Measurements from ENCODE around the gene TAF4B. TPM values are rescaled to one million over a fixed set of nuclear protein-coding genes. Genes with fewer than 3 reads are reported as not detected.

The TAF4B gene
- total and polyA plus RNA-seq, 10 of the 15 experiments (the other 5 are each of a cell fraction or from before 2014, with no cell fraction given): 2.3 to 15.0 (median 12.2) TPM

DNA sequence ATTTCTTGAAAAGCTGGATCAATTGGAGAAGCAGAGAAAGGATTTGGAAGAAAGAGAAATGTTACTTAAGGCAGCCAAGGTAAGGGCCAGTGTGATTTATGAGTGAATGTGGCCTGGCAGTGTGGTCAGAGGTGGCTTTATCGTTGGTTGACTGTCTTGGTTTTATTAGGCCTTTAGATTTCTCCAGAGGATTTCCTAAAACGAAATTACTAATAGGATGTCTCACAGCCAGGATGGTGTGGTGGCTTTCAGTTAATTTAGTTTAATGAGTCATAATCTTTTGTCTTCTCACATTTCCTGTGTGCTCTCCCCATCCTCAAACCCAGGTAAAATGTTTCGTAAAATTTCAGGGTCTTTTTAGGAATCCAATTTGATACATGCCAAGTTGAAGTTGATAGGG, 100.8 kb downstream of the TAF4B start:
- H3K9ac ChIP-seq (ENCODE audit: control insufficient read depth, insufficient read depth, low read length): no peak overlapping the region
- TF ChIP-seq CEBPB (IDR thresholded peaks at IDR 0.05; ENCODE audit: borderline replicate concordance in 1 of 2, low read depth in 2 of 2, low read length in 2 of 2) (no peak), ETV6 (conservative IDR thresholded peaks at IDR 0.05 in 1 of 2, IDR thresholded peaks at IDR 0.05 in 1 of 2; ENCODE audit: borderline replicate concordance in 1 of 2, low read depth in 1 of 2) (no peak), SREBF1 (IDR thresholded peaks at IDR 0.05; ENCODE audit: low read length) (no peak), RBBP5 (conservative IDR thresholded peaks at IDR 0.05) (no peak), RCOR1 (conservative IDR thresholded peaks at IDR 0.05; ENCODE audit: low read depth, low read length) (no peak), HDGF (IDR thresholded peaks at IDR 0.05) (no peak)
- H3K4me1 ChIP-seq (ENCODE audit: control insufficient read depth, insufficient read depth, low read length): no peaks in the 10 kb centered on the region
- ChIA-PET RAD21 (ENCODE audit: unreplicated experiment) (no interaction called here), POLR2A (no interaction called here), CTCF (no interaction called here), SMC1A (ENCODE audit: uncharacterized antibody, unreplicated experiment) (no interaction called here)
- 36% methylated on average over 3 of the region's 3 CpGs for WGBS (ENCODE audit: insufficient coverage, insufficient replicate concordance, low lambda C conversion rate, missing lambda C conversion rate)
- no peaks in the 10 kb centered on the region for H3K27me3 ChIP-seq (replicated peaks in 1 of 2; ENCODE audit: control insufficient read depth in 2 of 2, insufficient read depth in 2 of 2, low read length in 1 of 2)
- H3K36me3 ChIP-seq (ENCODE audit: control insufficient read depth in 2 of 2, insufficient read depth in 2 of 2, low read length in 1 of 2): peaks cover 2 to 8% of the 10 kb centered on the region in 2 experiments; a peak in 3 of 4 replicates
- DNase-seq (ENCODE audit: low read depth, low spot score) (no peak), FAIRE-seq (no peak), ATAC-seq (no peak)
- no peak overlapping the region for H2AFZ ChIP-seq (ENCODE audit: control insufficient read depth, low read depth, low read length)
- no peaks in the 10 kb centered on the region for H3K79me2 ChIP-seq (ENCODE audit: control insufficient read depth, insufficient read depth, low read length)
- H3K4me2 ChIP-seq (ENCODE audit: control insufficient read depth, insufficient read depth): no peak overlapping the region
- no peak overlapping the region for H3K4me3 ChIP-seq
- H4K20me1 ChIP-seq (ENCODE audit: control insufficient read depth, insufficient read depth): no peaks in the 10 kb centered on the region
- no peaks in the 10 kb centered on the region for H3K9me3 ChIP-seq (replicated peaks; ENCODE audit: control insufficient read depth, insufficient read depth, low read length)
- in situ Hi-C loops (cut with MboI): no loop called here
- intact Hi-C loops (cut with micrococcal nuclease; ENCODE audit: unreplicated experiment): no loop called here
- no peak overlapping the region for H3K27ac ChIP-seq (ENCODE audit: control insufficient read depth, insufficient read depth)
- no TSS peak for BruUV-seq (replicated peaks)

DNA sequence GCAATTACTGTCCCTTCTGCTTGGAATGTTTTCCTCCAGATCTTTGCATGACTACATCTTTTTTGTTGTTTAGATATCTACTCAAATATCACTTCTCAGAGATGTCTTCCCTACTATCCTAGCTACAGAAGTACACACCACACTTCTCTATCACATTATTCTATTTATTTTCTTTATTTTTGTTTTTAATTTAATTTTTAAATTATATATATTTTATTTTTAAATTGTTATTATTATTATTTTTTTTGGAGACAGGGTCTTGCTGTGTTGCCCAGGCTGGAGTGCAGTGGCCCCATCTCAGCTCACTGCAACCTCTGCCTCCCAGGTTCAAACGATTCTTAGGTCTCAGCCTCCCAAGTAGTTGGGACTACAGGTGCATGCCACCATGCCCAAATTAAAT, 106.7 kb downstream of the TAF4B start:
- ATAC-seq (no peak), DNase-seq (ENCODE audit: low read depth, low spot score) (no peak), FAIRE-seq (no peak)
- SMC1A ChIA-PET (ENCODE audit: uncharacterized antibody, unreplicated experiment): interaction anchor here (3.6 kb wide), 1 partner anchor 9 kb away, joined by 31 read pairs; no protein-coding TSS in a partner anchor
- 88% methylated on average over 1 of the region's 1 CpG for WGBS (ENCODE audit: insufficient coverage, insufficient replicate concordance, low lambda C conversion rate, missing lambda C conversion rate)
- Histone ChIP-seq H4K20me1 (ENCODE audit: control insufficient read depth, insufficient read depth) (no peaks in the 10 kb centered on the region), H3K9ac (ENCODE audit: control insufficient read depth, insufficient read depth, low read length) (no peak overlapping the region), H3K4me2 (ENCODE audit: control insufficient read depth, insufficient read depth) (no peak overlapping the region), H3K79me2 (ENCODE audit: control insufficient read depth, insufficient read depth, low read length) (no peaks in the 10 kb centered on the region), H3K9me3 (replicated peaks; ENCODE audit: control insufficient read depth, insufficient read depth, low read length) (no peaks in the 10 kb centered on the region), H3K36me3 (ENCODE audit: control insufficient read depth in 2 of 2, insufficient read depth in 2 of 2, low read length in 1 of 2) (peaks cover 2 to 14% of the 10 kb centered on the region in 2 experiments; a peak in 3 of 4 replicates), H3K27me3 (replicated peaks in 1 of 2; ENCODE audit: control insufficient read depth in 2 of 2, insufficient read depth in 2 of 2, low read length in 1 of 2) (no peaks in the 10 kb centered on the region), H3K27ac (ENCODE audit: control insufficient read depth, insufficient read depth) (no peak overlapping the region), H3K4me1 (ENCODE audit: control insufficient read depth, insufficient read depth, low read length) (no peaks in the 10 kb centered on the region), H3K4me3 (no peak overlapping the region), H2AFZ (ENCODE audit: control insufficient read depth, low read depth, low read length) (no peak overlapping the region)
- in situ Hi-C loops (cut with MboI): no loop called here
- BruUV-seq (replicated peaks): no TSS peak
- RAD21 ChIA-PET (ENCODE audit: unreplicated experiment): no interaction called here
- POLR2A ChIA-PET: no interaction called here
- intact Hi-C loops (cut with micrococcal nuclease; ENCODE audit: unreplicated experiment): no loop called here
- CTCF ChIA-PET: interaction anchor here (1.0 to 1.4 kb wide), 2 partner anchors 13 to 27 kb away, joined by 3 to 5 read pairs; no protein-coding TSS in a partner anchor
- TF ChIP-seq, protein P1, sequence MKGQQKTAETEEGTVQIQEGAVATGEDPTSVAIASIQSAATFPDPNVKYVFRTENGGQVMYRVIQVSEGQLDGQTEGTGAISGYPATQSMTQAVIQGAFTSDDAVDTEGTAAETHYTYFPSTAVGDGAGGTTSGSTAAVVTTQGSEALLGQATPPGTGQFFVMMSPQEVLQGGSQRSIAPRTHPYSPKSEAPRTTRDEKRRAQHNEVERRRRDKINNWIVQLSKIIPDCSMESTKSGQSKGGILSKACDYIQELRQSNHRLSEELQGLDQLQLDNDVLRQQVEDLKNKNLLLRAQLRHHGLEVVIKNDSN (IDR thresholded peaks at IDR 0.05; ENCODE audit: borderline replicate concordance, extremely low read length, insufficient read depth, low read depth, low read length): no peak
- no peak for TF ChIP-seq MXI1 (IDR thresholded peaks at IDR 0.05; ENCODE audit: low read depth, low read length)
- TF ChIP-seq SMAD1 (IDR thresholded peaks at IDR 0.05; ENCODE audit: low read depth, partially characterized antibody): no peak
- no peak for TF ChIP-seq NR2C2 (IDR thresholded peaks at IDR 0.05; ENCODE audit: borderline replicate concordance, control insufficient read depth, insufficient read length, low read depth)
- TF ChIP-seq IKZF2 (IDR thresholded peaks at IDR 0.05): no peak
- TF ChIP-seq ZNF24 (IDR thresholded peaks at IDR 0.05): no peak
- TF ChIP-seq NR2F1 (conservative IDR thresholded peaks at IDR 0.05): no peak
- no peak for TF ChIP-seq EZH2 (IDR thresholded peaks at IDR 0.05; ENCODE audit: borderline replicate concordance, control insufficient read depth, low read depth, low read length)
- TF ChIP-seq, protein P2, sequence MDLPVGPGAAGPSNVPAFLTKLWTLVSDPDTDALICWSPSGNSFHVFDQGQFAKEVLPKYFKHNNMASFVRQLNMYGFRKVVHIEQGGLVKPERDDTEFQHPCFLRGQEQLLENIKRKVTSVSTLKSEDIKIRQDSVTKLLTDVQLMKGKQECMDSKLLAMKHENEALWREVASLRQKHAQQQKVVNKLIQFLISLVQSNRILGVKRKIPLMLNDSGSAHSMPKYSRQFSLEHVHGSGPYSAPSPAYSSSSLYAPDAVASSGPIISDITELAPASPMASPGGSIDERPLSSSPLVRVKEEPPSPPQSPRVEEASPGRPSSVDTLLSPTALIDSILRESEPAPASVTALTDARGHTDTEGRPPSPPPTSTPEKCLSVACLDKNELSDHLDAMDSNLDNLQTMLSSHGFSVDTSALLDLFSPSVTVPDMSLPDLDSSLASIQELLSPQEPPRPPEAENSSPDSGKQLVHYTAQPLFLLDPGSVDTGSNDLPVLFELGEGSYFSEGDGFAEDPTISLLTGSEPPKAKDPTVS (IDR thresholded peaks at IDR 0.05; ENCODE audit: low read depth, low read length): no peak
- no peak for TF ChIP-seq SREBF1 (IDR thresholded peaks at IDR 0.05; ENCODE audit: low read length)
- TF ChIP-seq POLR2AphosphoS5 (IDR thresholded peaks at IDR 0.05; ENCODE audit: low read length): no peak

Data from GM12878 (cell line).